ENCODE measurements around the gene SYCE1. TPM values are rescaled to one million over a fixed set of nuclear protein-coding genes. Genes with fewer than 3 reads are reported as not detected.
"Not testable (repeated sequence)": the region's sequence is repeated elsewhere in the genome, so short reads cannot be mapped to it uniquely, and the experiment has no call there.

The SYCE1 gene
- total and polyA plus RNA-seq, 2 of the 4 experiments (the other 2 are of a cell fraction): not detected

GRCh38 chr10:133600657-133601056, 35.3 kb upstream of the SYCE1 start:
- DNase-seq: no peak
- no peak overlapping the region for H3K4me3 ChIP-seq (ENCODE audit: insufficient read depth, low read depth, low read length)
- no TSS peak for BruUV-seq (replicated peaks)
- H3K9me3 ChIP-seq (ENCODE audit: control insufficient read depth, insufficient read depth, low read length): peaks cover 2% of the 10 kb centered on the region; the same call in 1 of the 2 replicates
- TF ChIP-seq BHLHE40 (IDR thresholded peaks at IDR 0.05; ENCODE audit: low read depth, low read length): no peak
- no peak overlapping the region for H3K56ac ChIP-seq (ENCODE audit: extremely low read depth, insufficient read depth, low read length)
- no peaks in the 10 kb centered on the region for H3K27me3 ChIP-seq (ENCODE audit: control insufficient read depth, insufficient read depth, low read length)
- no peak overlapping the region for H4K5ac ChIP-seq (ENCODE audit: low read depth, low read length)
- H4K91ac ChIP-seq (ENCODE audit: insufficient read depth, low read depth, low read length): no peak overlapping the region
- no peak for ATAC-seq (ENCODE audit: low read depth)
- intact Hi-C loops (cut with micrococcal nuclease): no loop called here
- no peaks in the 10 kb centered on the region for H3K79me1 ChIP-seq (ENCODE audit: low read depth in 1 of 2, low read length in 2 of 2)
- no peaks in the 10 kb centered on the region for H4K20me1 ChIP-seq (ENCODE audit: insufficient read depth, low read length)
- H3K18ac ChIP-seq (ENCODE audit: low read depth, low read length): no peak overlapping the region
- H3K36me3 ChIP-seq (ENCODE audit: control insufficient read depth, insufficient read depth, low read length): no peaks in the 10 kb centered on the region
- dilution Hi-C loops (cut with HindIII; ENCODE audit: low sequenced_read_pairs, unreplicated experiment): no loop called here
- H2BK120ac ChIP-seq (ENCODE audit: low read depth, low read length): no peak overlapping the region
- no peak overlapping the region for H3K27ac ChIP-seq (ENCODE audit: insufficient read depth, low read length)
- no peak overlapping the region for H2AK5ac ChIP-seq (ENCODE audit: low read depth, low read length)
- POLR2A ChIA-PET (ENCODE audit: unreplicated experiment): no interaction called here
- no peak overlapping the region for H2BK20ac ChIP-seq (ENCODE audit: low read depth, low read length)
- in situ Hi-C loops (cut with MboI; ENCODE audit: low sequenced_read_pairs): no loop called here
- CTCF ChIA-PET: no interaction called here
- H3K14ac ChIP-seq (replicated peaks; ENCODE audit: low read depth, low read length): no peak overlapping the region
- no peaks in the 10 kb centered on the region for H3K4me1 ChIP-seq (ENCODE audit: control insufficient read depth, insufficient read depth, low read length)
- WGBS, 2 experiments (ENCODE audit: extremely low coverage in 2 of 2, insufficient read length in 1 of 2): no CpG with 5 or more reads among the region's 3 CpGs
- H2AK9ac ChIP-seq (replicated peaks; ENCODE audit: low read depth, low read length, poor library complexity): no peak overlapping the region
- H3K9ac ChIP-seq (ENCODE audit: low read depth, low read length): no peak overlapping the region
- H3K9me1 ChIP-seq (ENCODE audit: insufficient read depth, low read length): no peaks in the 10 kb centered on the region
- H2AFZ ChIP-seq (replicated peaks; ENCODE audit: low read length, poor library complexity): no peak overlapping the region
- no peak overlapping the region for H2BK5ac ChIP-seq (ENCODE audit: low read depth, low read length, poor library complexity, severe bottlenecking)
- H3K4me2 ChIP-seq (ENCODE audit: low read depth, low read length): no peak overlapping the region
- no peak overlapping the region for H4K8ac ChIP-seq (ENCODE audit: low read depth in 2 of 2, low read length in 2 of 2)
- no peak overlapping the region for H3K23ac ChIP-seq (ENCODE audit: low read depth, low read length)
- no peak overlapping the region for H3K4ac ChIP-seq (ENCODE audit: low read depth, low read length)
- no peak overlapping the region for H2BK15ac ChIP-seq (ENCODE audit: low read depth, low read length)

- H4K5ac ChIP-seq (ENCODE audit: low read depth, low read length); ATAC-seq (ENCODE audit: low read depth); DNase-seq; H4K91ac ChIP-seq (ENCODE audit: insufficient read depth, low read depth, low read length); H3K27ac ChIP-seq (ENCODE audit: insufficient read depth, low read length); H3K14ac ChIP-seq (replicated peaks; ENCODE audit: low read depth, low read length); H2BK20ac ChIP-seq (ENCODE audit: low read depth, low read length); intact Hi-C loops (cut with micrococcal nuclease); H2BK120ac ChIP-seq (ENCODE audit: low read depth, low read length); H3K9ac ChIP-seq (ENCODE audit: low read depth, low read length); H3K56ac ChIP-seq (ENCODE audit: extremely low read depth, insufficient read depth, low read length); H2AK9ac ChIP-seq (replicated peaks; ENCODE audit: low read depth, low read length, poor library complexity); H2BK5ac ChIP-seq (ENCODE audit: low read depth, low read length, poor library complexity, severe bottlenecking); H4K20me1 ChIP-seq (ENCODE audit: insufficient read depth, low read length); H3K27me3 ChIP-seq (ENCODE audit: control insufficient read depth, insufficient read depth, low read length); H3K9me3 ChIP-seq (ENCODE audit: control insufficient read depth, insufficient read depth, low read length); H3K9me1 ChIP-seq (ENCODE audit: insufficient read depth, low read length); H3K23ac ChIP-seq (ENCODE audit: low read depth, low read length); H2BK15ac ChIP-seq (ENCODE audit: low read depth, low read length); H3K4ac ChIP-seq (ENCODE audit: low read depth, low read length); H3K4me2 ChIP-seq (ENCODE audit: low read depth, low read length); H3K4me1 ChIP-seq (ENCODE audit: control insufficient read depth, insufficient read depth, low read length); H2AK5ac ChIP-seq (ENCODE audit: low read depth, low read length); H3K4me3 ChIP-seq (ENCODE audit: insufficient read depth, low read depth, low read length); H2AFZ ChIP-seq (replicated peaks; ENCODE audit: low read length, poor library complexity); H3K36me3 ChIP-seq (ENCODE audit: control insufficient read depth, insufficient read depth, low read length); dilution Hi-C loops (cut with HindIII; ENCODE audit: low sequenced_read_pairs, unreplicated experiment); POLR2A ChIA-PET (ENCODE audit: unreplicated experiment); H3K18ac ChIP-seq (ENCODE audit: low read depth, low read length); BruUV-seq (replicated peaks); H3K79me1 ChIP-seq (ENCODE audit: low read depth in 1 of 2, low read length in 2 of 2); in situ Hi-C loops (cut with MboI; ENCODE audit: low sequenced_read_pairs); CTCF ChIA-PET; H4K8ac ChIP-seq (ENCODE audit: low read depth in 2 of 2, low read length in 2 of 2): not testable (repeated sequence)
- no CpG with 5 or more reads among the region's 8 CpGs for WGBS, 2 experiments (ENCODE audit: extremely low coverage in 2 of 2, insufficient read length in 1 of 2)
Measured at GRCh38 chr10:133599869-133600268, 34.5 kb upstream of the SYCE1 start.
